HEK293 (cell line): Measurements from ENCODE around the gene AGTR1.

Source experiments
- CTCF ChIA-PET: fragments of 350-600 bp; formaldehyde crosslinking; extraction: SDS; loops from one replicate; lab custom pipeline; 2021; ENCODE audit warnings: antibody characterized with exemption; lab: Yijun Ruan, JAX
- POLR2A ChIA-PET: fragments of 300-600 bp; formaldehyde crosslinking; extraction: SDS; loops from one replicate; lab custom pipeline; 2020; ENCODE audit warnings: antibody characterized with exemption, inconsistent platforms; lab: Yijun Ruan, JAX
- H3K27ac ChIP-seq: fragments of 200-500 bp; sonication (Bioruptor generic); 2 replicates; pipeline ENCODE4 v1.5.1; 2014; ENCODE audit warnings: low read depth, low read length, control low read depth, inconsistent platforms; ENCODE audit errors: extremely low read depth
- H3K36me3 ChIP-seq, 2 experiments: fragments of 200-500 bp in 1 of 2; sonication (Bioruptor generic) in 1 of 2; 1 replicate in 1 of 2; 2 replicates in 1 of 2; pipeline ENCODE4 v1.5.1; 2014 to 2017; ENCODE audit warnings: inconsistent platforms in 2 of 2, low read length in 2 of 2; ENCODE audit not compliant: control insufficient read depth in 2 of 2, insufficient read depth in 1 of 2
- H3K4me1 ChIP-seq: fragments of 200-500 bp; sonication (Bioruptor generic); 2 replicates; pipeline ENCODE4 v1.5.1; 2014; ENCODE audit warnings: mild to moderate bottlenecking, low read length, inconsistent platforms; ENCODE audit not compliant: control insufficient read depth, insufficient read depth
- H3K4me3 ChIP-seq: 2 replicates; pipeline ENCODE4 v1.5.1; 2011; ENCODE audit warnings: low read depth, mild to moderate bottlenecking, control low read depth, low read length, moderate library complexity
- H3K9me3 ChIP-seq: fragments of 200-500 bp; sonication (Bioruptor generic); 2 replicates; pipeline ENCODE4 v1.5.1; 2014; ENCODE audit warnings: low read depth, low read length, inconsistent platforms; ENCODE audit not compliant: control insufficient read depth, insufficient read depth
- HOXC10 ChIP-seq: sonication (generic); formaldehyde crosslinking; IDR thresholded peaks from 2 replicates; pipeline ENCODE4 v1.8.1; 2023; ENCODE audit warnings: mild to moderate bottlenecking, missing genetic modification reagents
- PRDM10 ChIP-seq: fragments of 450-650 bp; formaldehyde crosslinking; IDR thresholded peaks from 2 replicates; pipeline ENCODE4 v1.5.1; 2016; ENCODE audit warnings: missing biosample characterization, missing genetic modification characterization
- PRDM6 ChIP-seq: fragments of 450-650 bp; formaldehyde crosslinking; IDR thresholded peaks from 2 replicates; pipeline ENCODE4 v1.5.1; 2017; ENCODE audit warnings: missing biosample characterization, missing genetic modification characterization
- ZNF16 ChIP-seq: fragments of 450-650 bp; formaldehyde crosslinking; IDR thresholded peaks from 2 replicates; pipeline ENCODE4 v1.5.1; 2016; ENCODE audit warnings: low read depth, missing biosample characterization, missing genetic modification characterization
- ZNF214 ChIP-seq: fragments of 450-650 bp; formaldehyde crosslinking; IDR thresholded peaks from 2 replicates; pipeline ENCODE4 v1.5.1; 2017; ENCODE audit warnings: missing biosample characterization, mild to moderate bottlenecking, missing genetic modification characterization, borderline replicate concordance
- ZNF350 ChIP-seq: fragments of 450-650 bp; formaldehyde crosslinking; IDR thresholded peaks from 2 replicates; pipeline ENCODE4 v1.5.0; 2017; ENCODE audit warnings: missing biosample characterization, mild to moderate bottlenecking, missing genetic modification characterization
- ZNF354C ChIP-seq: fragments of 450-650 bp; formaldehyde crosslinking; IDR thresholded peaks from 2 replicates; pipeline ENCODE4 v1.5.1; 2016; ENCODE audit warnings: missing biosample characterization, missing genetic modification characterization, low read depth, borderline replicate concordance
- ZNF391 ChIP-seq: fragments of 450-650 bp; formaldehyde crosslinking; IDR thresholded peaks from 2 replicates; pipeline ENCODE4 v1.5.1; 2016; ENCODE audit warnings: low read depth, missing biosample characterization, missing genetic modification characterization, borderline replicate concordance
- ZNF623 ChIP-seq: fragments of 450-650 bp; formaldehyde crosslinking; IDR thresholded peaks from 2 replicates; pipeline ENCODE4 v1.5.1; 2016; ENCODE audit warnings: missing biosample characterization, missing genetic modification characterization
- ZNF624 ChIP-seq: fragments of 450-650 bp; formaldehyde crosslinking; IDR thresholded peaks from 2 replicates; pipeline ENCODE4 v1.5.1; 2017; ENCODE audit warnings: missing biosample characterization, missing genetic modification characterization
- ZNF664 ChIP-seq: fragments of 450-650 bp; formaldehyde crosslinking; IDR thresholded peaks from 2 replicates; pipeline ENCODE4 v1.5.1; 2016; ENCODE audit warnings: missing biosample characterization, missing genetic modification characterization
- ZSCAN16 ChIP-seq: fragments of 450-650 bp; formaldehyde crosslinking; IDR thresholded peaks from 2 replicates; pipeline ENCODE4 v1.5.1; 2016; ENCODE audit warnings: missing biosample characterization, missing genetic modification characterization
- TF ChIP-seq, protein P1 (sequence below): fragments of 450-650 bp; formaldehyde crosslinking; conservative IDR thresholded peaks from 2 replicates; pipeline ENCODE4 v1.5.1; 2016; ENCODE audit warnings: low read depth, missing biosample characterization, missing genetic modification characterization
- TF ChIP-seq, protein P2 (sequence below): fragments of 450-650 bp; formaldehyde crosslinking; IDR thresholded peaks from 2 replicates; pipeline ENCODE4 v1.5.1; 2016; ENCODE audit warnings: missing biosample characterization, missing genetic modification characterization

Gene AGTR1

DNA sequence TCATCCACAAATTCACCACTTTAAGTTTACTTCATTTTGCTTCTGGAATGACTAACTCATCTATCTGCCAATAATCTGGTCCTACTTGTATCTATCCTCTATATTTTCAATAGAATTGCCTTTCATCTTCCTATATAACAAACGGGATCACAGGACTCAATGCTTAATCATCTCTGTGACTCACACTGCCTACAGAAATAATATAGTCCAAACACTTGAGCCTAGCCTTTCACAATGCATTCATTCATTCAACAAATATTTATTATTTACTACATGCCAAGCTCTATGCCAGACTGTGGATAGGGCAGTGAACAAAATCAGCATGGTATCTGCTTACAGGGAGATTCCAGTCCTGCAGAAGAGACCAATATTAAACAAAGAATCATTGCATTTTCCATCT, 16.6 kb upstream of the AGTR1 start:
- ChIA-PET POLR2A (no interaction called here), CTCF (no interaction called here)
- Histone ChIP-seq H3K4me1 (no peaks in the 10 kb centered on the region), H3K4me3 (no peak overlapping the region), H3K27ac (no peak overlapping the region), H3K9me3 (no peaks in the 10 kb centered on the region), H3K36me3 (no peaks in the 10 kb centered on the region)
- TF ChIP-seq ZNF354C (tag by site-specific recombination): no peak

DNA sequence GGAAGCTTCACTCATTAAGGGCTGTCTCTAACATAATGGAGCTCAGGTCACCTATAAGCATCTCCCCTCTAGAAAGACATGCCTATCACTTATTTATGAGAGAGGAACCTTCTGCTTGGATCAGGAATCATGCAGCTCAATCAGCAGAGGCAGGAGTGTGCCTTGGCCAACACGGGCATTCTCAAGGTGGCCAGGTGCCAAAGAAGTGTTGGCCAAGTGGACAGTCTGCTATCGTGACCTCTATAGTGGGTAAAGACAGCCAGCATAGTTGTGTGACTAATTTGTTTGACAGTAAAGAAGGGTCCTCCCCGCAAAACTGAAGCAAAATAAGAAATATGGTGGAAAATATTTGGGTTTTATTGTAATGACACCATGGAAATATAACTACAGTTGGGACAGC, 14.7 kb upstream of the AGTR1 start:
- ChIA-PET CTCF (interaction anchor here (0.7 kb wide), 2 partner anchors 20 to 1472 kb away, joined by 3 read pairs; no protein-coding TSS in a partner anchor), POLR2A (no interaction called here)
- Histone ChIP-seq H3K36me3 (no peaks in the 10 kb centered on the region), H3K4me3 (no peak overlapping the region), H3K27ac (no peak overlapping the region), H3K4me1 (no peaks in the 10 kb centered on the region), H3K9me3 (no peaks in the 10 kb centered on the region)
- TF ChIP-seq ZNF391 (tag by site-specific recombination): no peak
- TF ChIP-seq ZNF16: no peak
- TF ChIP-seq ZNF214 (tag by site-specific recombination): no peak
- no peak for TF ChIP-seq ZNF623 (tag by site-specific recombination)
- no peak for TF ChIP-seq PRDM6
- TF ChIP-seq ZNF664 (tag by site-specific recombination): no peak
- no peak for TF ChIP-seq ZSCAN16 (tag by site-specific recombination)
- TF ChIP-seq, protein P1, sequence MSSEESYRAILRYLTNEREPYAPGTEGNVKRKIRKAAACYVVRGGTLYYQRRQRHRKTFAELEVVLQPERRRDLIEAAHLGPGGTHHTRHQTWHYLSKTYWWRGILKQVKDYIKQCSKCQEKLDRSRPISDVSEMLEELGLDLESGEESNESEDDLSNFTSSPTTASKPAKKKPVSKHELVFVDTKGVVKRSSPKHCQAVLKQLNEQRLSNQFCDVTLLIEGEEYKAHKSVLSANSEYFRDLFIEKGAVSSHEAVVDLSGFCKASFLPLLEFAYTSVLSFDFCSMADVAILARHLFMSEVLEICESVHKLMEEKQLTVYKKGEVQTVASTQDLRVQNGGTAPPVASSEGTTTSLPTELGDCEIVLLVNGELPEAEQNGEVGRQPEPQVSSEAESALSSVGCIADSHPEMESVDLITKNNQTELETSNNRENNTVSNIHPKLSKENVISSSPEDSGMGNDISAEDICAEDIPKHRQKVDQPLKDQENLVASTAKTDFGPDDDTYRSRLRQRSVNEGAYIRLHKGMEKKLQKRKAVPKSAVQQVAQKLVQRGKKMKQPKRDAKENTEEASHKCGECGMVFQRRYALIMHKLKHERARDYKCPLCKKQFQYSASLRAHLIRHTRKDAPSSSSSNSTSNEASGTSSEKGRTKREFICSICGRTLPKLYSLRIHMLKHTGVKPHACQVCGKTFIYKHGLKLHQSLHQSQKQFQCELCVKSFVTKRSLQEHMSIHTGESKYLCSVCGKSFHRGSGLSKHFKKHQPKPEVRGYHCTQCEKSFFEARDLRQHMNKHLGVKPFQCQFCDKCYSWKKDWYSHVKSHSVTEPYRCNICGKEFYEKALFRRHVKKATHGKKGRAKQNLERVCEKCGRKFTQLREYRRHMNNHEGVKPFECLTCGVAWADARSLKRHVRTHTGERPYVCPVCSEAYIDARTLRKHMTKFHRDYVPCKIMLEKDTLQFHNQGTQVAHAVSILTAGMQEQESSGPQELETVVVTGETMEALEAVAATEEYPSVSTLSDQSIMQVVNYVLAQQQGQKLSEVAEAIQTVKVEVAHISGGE: no peak

- POLR2A ChIA-PET: no interaction called here
Measured at GRCh38 chr3:148694116-148694515, 3.6 kb upstream of the AGTR1 start.

More at GRCh38 chr3:148694116-148694515, 3.6 kb upstream of the AGTR1 start:
- Histone ChIP-seq H3K27ac (no peak overlapping the region), H3K9me3 (no peaks in the 10 kb centered on the region), H3K36me3 (no peaks in the 10 kb centered on the region), H3K4me1 (no peaks in the 10 kb centered on the region), H3K4me3 (no peak overlapping the region)
- CTCF ChIA-PET: no interaction called here
- TF ChIP-seq PRDM10 (tag by site-specific recombination): no peak
- no peak for TF ChIP-seq ZNF624 (tag by site-specific recombination)
- no peak for TF ChIP-seq ZNF350 (tag by site-specific recombination)
- TF ChIP-seq, protein P2, sequence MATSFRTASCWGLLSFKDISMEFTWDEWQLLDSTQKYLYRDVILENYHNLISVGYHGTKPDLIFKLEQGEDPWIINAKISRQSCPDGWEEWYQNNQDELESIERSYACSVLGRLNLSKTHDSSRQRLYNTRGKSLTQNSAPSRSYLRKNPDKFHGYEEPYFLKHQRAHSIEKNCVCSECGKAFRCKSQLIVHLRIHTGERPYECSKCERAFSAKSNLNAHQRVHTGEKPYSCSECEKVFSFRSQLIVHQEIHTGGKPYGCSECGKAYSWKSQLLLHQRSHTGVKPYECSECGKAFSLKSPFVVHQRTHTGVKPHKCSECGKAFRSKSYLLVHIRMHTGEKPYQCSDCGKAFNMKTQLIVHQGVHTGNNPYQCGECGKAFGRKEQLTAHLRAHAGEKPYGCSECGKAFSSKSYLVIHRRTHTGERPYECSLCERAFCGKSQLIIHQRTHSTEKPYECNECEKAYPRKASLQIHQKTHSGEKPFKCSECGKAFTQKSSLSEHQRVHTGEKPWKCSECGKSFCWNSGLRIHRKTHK (tag by site-specific recombination): no peak
- TF ChIP-seq HOXC10: no peak
- TF ChIP-seq, all 188 proteins: peak for 0
